GM06990 (cell line): ENCODE results near the gene DSG3.

Experiments used
- DNase-seq: peaks from one replicate; pipeline ENCODE4 v3.0.0-alpha.2; 2011; ENCODE audit not compliant: insufficient read length; ENCODE audit errors: extremely low read depth
- H3K27me3 ChIP-seq: replicated peaks from 2 replicates; pipeline ENCODE4 v1.6.0; 2011; ENCODE audit warnings: low read length; ENCODE audit not compliant: control insufficient read depth, insufficient read depth
- H3K36me3 ChIP-seq: 2 replicates; pipeline ENCODE4 v1.5.1; 2011; ENCODE audit warnings: low read length; ENCODE audit not compliant: control insufficient read depth, insufficient read depth
- H3K4me3 ChIP-seq: replicated peaks from 2 replicates; pipeline ENCODE4 v1.5.1; 2011; ENCODE audit warnings: low read depth, mild to moderate bottlenecking, control low read depth, low read length
- CTCF ChIP-seq: IDR thresholded peaks from 2 replicates; pipeline ENCODE4 v1.5.1; 2011; ENCODE audit warnings: low read length, control low read depth, mild to moderate bottlenecking, inconsistent platforms; ENCODE audit not compliant: insufficient read depth, poor library complexity, severe bottlenecking

The DSG3 gene

DNA sequence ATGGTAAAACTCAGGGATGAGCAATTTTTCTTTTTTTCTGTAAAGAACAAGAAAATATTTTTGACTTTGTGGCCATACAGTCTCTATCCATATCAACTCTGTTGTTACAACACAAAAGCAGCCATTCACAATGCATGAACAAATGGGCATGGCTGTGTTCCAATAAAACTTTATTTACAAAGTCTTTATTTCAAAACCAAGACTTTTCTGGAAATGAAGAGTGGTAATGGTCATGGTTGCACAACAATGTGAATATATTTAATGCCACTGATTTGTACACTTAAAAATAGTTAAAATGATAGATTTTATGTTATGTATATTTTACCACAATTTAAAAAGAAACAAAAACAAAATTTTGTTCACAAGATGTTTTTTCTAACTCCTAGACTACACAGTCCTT is 1.6 kb upstream of the DSG3 start:
- TF ChIP-seq CTCF, result no peak
- no peaks in the 10 kb centered on the region for H3K36me3 ChIP-seq
- no peak for DNase-seq
- H3K4me3 ChIP-seq, result no peak overlapping the region
- H3K27me3 ChIP-seq, result no peaks in the 10 kb centered on the region

DNA sequence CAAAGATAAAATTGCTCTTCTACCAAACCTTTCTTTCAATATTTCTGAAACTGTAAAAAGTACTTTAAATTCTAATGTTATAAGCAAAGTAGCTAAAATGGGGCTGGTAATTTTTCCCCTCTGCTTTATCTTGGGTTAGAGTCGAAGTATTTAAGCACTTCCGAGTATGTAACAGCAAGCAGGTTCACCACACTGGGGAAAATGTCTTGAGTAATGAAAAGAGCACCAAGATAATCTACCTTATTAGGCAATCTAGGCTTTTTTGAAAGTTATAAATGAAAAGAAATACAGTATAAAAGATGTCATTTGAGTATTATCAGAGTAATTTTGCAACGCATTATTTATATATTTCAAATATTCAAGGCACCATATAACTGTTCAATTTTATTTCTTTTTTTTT is 687 bp upstream of the DSG3 start:
- H3K27me3 ChIP-seq, result no peaks in the 10 kb centered on the region
- TF ChIP-seq CTCF, result no peak
- H3K4me3 ChIP-seq, result no peak overlapping the region
- DNase-seq, result no peak
- no peaks in the 10 kb centered on the region for H3K36me3 ChIP-seq

GRCh38 chr18:31450409-31450808 is 2.9 kb downstream of the DSG3 start:
- Histone ChIP-seq H3K36me3 (no peaks in the 10 kb centered on the region), H3K4me3 (no peak overlapping the region), H3K27me3 (no peaks in the 10 kb centered on the region)
- no peak for TF ChIP-seq CTCF
- DNase-seq, result no peak

DNA sequence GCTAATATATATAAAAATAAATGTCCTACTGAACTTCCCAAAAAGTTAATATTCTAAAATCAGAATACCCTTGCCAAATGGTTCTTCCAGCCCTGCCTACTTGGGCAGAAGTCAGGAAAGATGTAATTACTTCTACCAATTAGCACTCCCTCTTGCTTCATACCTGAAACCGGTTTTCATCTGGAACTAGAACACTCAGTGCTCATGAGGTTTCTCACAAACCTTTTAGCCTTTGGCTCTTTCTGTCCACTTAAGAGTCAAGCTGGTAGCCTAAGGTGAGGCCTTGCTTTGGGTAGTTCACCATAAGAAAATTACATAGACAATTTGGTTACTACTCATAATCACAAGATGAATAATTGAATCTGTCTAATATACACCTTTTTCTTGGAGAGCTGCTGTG is 4.1 kb downstream of the DSG3 start:
- Histone ChIP-seq H3K36me3 (no peaks in the 10 kb centered on the region), H3K4me3 (no peak overlapping the region), H3K27me3 (no peaks in the 10 kb centered on the region)
- no peak for DNase-seq
- TF ChIP-seq CTCF, result no peak

- Histone ChIP-seq H3K4me3 (no peak overlapping the region), H3K27me3 (no peaks in the 10 kb centered on the region), H3K36me3 (no peaks in the 10 kb centered on the region)
- TF ChIP-seq CTCF, result no peak
- DNase-seq, result no peak
These were observed 6.6 kb downstream of the DSG3 start for GRCh38 chr18:31454066-31454708.

- Histone ChIP-seq H3K27me3 (no peaks in the 10 kb centered on the region), H3K4me3 (no peak overlapping the region), H3K36me3 (no peaks in the 10 kb centered on the region)
- no peak for TF ChIP-seq CTCF
- no peak for DNase-seq
These were observed 22.1 kb downstream of the DSG3 start for GRCh38 chr18:31469629-31470028.
